Measurements from ENCODE around the gene TMC1. TPM values are rescaled to one million over a fixed set of nuclear protein-coding genes. Genes with fewer than 3 reads are reported as not detected.
"Not testable (repeated sequence)": the region's sequence is repeated elsewhere in the genome, so short reads cannot be mapped to it uniquely, and the experiment has no call there.

Gene TMC1
- total RNA-seq, 1 experiment from 2014 or later, result 0.36 TPM

- no peaks in the 10 kb centered on the region for H3K4me1 ChIP-seq (ENCODE audit: control insufficient read depth, insufficient read depth, low read length)
- no peak overlapping the region for H3K27ac ChIP-seq (ENCODE audit: low read length)
- ChIA-PET POLR2A (no interaction called here), CTCF (no interaction called here)
- H3K9me3 ChIP-seq (ENCODE audit: control insufficient read depth, insufficient read depth, low read depth, low read length), result no peaks in the 10 kb centered on the region
- DNase-seq (ENCODE audit: low read depth, low spot score), result no peak
- BruUV-seq (replicated peaks), result no TSS peak
- in situ Hi-C loops (cut with HindIII; ENCODE audit: low pct_unique_long_range_greater_than_20kb, low sequenced_read_pairs), result no loop called here
- TF ChIP-seq REST (IDR thresholded peaks at IDR 0.05; ENCODE audit: insufficient read depth in 1 of 2, low read depth in 2 of 2, low read length in 1 of 2) (no peak), POLR2AphosphoS5 (IDR thresholded peaks at IDR 0.05; ENCODE audit: low read depth, low read length) (no peak), TCF7L2 (IDR thresholded peaks at IDR 0.05; ENCODE audit: low read depth, low read length) (no peak), CTCF (IDR thresholded peaks at IDR 0.05) (no peak), SIN3A (IDR thresholded peaks at IDR 0.05; ENCODE audit: borderline replicate concordance, insufficient read depth, low read depth, low read length) (no peak)
- no peaks in the 10 kb centered on the region for H3K36me3 ChIP-seq (ENCODE audit: control insufficient read depth, insufficient read depth, low read length)
- intact Hi-C loops (cut with micrococcal nuclease; ENCODE audit: unreplicated experiment), result no loop called here
- H3K27me3 ChIP-seq (ENCODE audit: control insufficient read depth, insufficient read depth, low read length), result no peaks in the 10 kb centered on the region
- ATAC-seq, result no peak
- no peak overlapping the region for H3K4me3 ChIP-seq (ENCODE audit: low read depth in 2 of 2, low read length in 2 of 2)
These were observed 323.0 kb downstream of the TMC1 start for GRCh38 chr9:72844440-72844768.

GRCh38 chr9:72845052-72845451, 323.6 kb downstream of the TMC1 start:
- ATAC-seq; CTCF ChIA-PET; in situ Hi-C loops (cut with HindIII; ENCODE audit: low pct_unique_long_range_greater_than_20kb, low sequenced_read_pairs): not testable (repeated sequence)

GRCh38 chr9:72850209-72850608, 328.8 kb downstream of the TMC1 start:
- CTCF ChIA-PET; in situ Hi-C loops (cut with HindIII; ENCODE audit: low pct_unique_long_range_greater_than_20kb, low sequenced_read_pairs); H3K36me3 ChIP-seq (ENCODE audit: control insufficient read depth, insufficient read depth, low read length); H3K27me3 ChIP-seq (ENCODE audit: control insufficient read depth, insufficient read depth, low read length); H3K27ac ChIP-seq (ENCODE audit: low read length); H3K9me3 ChIP-seq (ENCODE audit: control insufficient read depth, insufficient read depth, low read depth, low read length); BruUV-seq (replicated peaks); H3K4me3 ChIP-seq (ENCODE audit: low read depth in 2 of 2, low read length in 2 of 2); POLR2A ChIA-PET; DNase-seq (ENCODE audit: low read depth, low spot score); ATAC-seq; H3K4me1 ChIP-seq (ENCODE audit: control insufficient read depth, insufficient read depth, low read length): not testable (repeated sequence)
- intact Hi-C loops (cut with micrococcal nuclease; ENCODE audit: unreplicated experiment), result loop anchor here (5.0 kb wide), 1 partner anchor 332 kb away; no protein-coding TSS in a partner anchor

More at GRCh38 chr9:72845052-72845451, 323.6 kb downstream of the TMC1 start:
- intact Hi-C loops (cut with micrococcal nuclease; ENCODE audit: unreplicated experiment); BruUV-seq (replicated peaks); H3K9me3 ChIP-seq (ENCODE audit: control insufficient read depth, insufficient read depth, low read depth, low read length); H3K4me1 ChIP-seq (ENCODE audit: control insufficient read depth, insufficient read depth, low read length); H3K4me3 ChIP-seq (ENCODE audit: low read depth in 2 of 2, low read length in 2 of 2); H3K27ac ChIP-seq (ENCODE audit: low read length); DNase-seq (ENCODE audit: low read depth, low spot score); H3K27me3 ChIP-seq (ENCODE audit: control insufficient read depth, insufficient read depth, low read length); POLR2A ChIA-PET; H3K36me3 ChIP-seq (ENCODE audit: control insufficient read depth, insufficient read depth, low read length): not testable (repeated sequence)

All from Panc1 (cell line).